SK-N-SH (cell line): ENCODE data around the gene FAM3C. TPM values are rescaled to one million over a fixed set of nuclear protein-coding genes. Genes with fewer than 3 reads are reported as not detected.

ENCODE experiments used
- CTCF ChIA-PET: fragments of 300-600, 350-600 bp; formaldehyde crosslinking; extraction: SDS; loops from one replicate; lab custom pipeline; 2021; lab: Yijun Ruan, JAX
- POLR2A ChIA-PET: fragments of 350-600 bp; sonication (Branson Sonifier 250); formaldehyde crosslinking; extraction: SDS; loops from one replicate; lab custom pipeline; 2020; ENCODE audit warnings: antibody characterized with exemption, inconsistent platforms; lab: Yijun Ruan, JAX
- DNase-seq: peaks from one replicate; pipeline ENCODE4 v3.0.0; 2012
- H2AFZ ChIP-seq: fragments of 200-600 bp; sonication (generic); 2 replicates; pipeline ENCODE4 v1.8.1; 2016; ENCODE audit warnings: antibody characterized with exemption, mild to moderate bottlenecking, low read depth
- H3F3A ChIP-seq: fragments of 200-600 bp; sonication (generic); replicated peaks from 2 replicates; pipeline ENCODE3; 2016; ENCODE audit warnings: antibody characterized with exemption, mild to moderate bottlenecking; ENCODE audit not compliant: insufficient read depth
- H3K27ac ChIP-seq, 2 experiments: fragments of 200-500 bp in 1 of 2; fragments of 200-600 bp in 1 of 2; sonication (Bioruptor generic) in 1 of 2; sonication (generic), shearing (Covaris generic) in 1 of 2; 2 replicates each; pipeline versions ENCODE4 v1.5.1 to v1.6.1; 2014 to 2016; ENCODE audit warnings: low read depth in 2 of 2, inconsistent platforms in 1 of 2, low read length in 1 of 2, mild to moderate bottlenecking in 1 of 2, mixed read lengths in 1 of 2
- H3K27me3 ChIP-seq: fragments of 200-600 bp; sonication (generic), shearing (Covaris generic); 2 replicates; pipeline ENCODE4 v1.6.1; 2016; ENCODE audit warnings: mixed run types; ENCODE audit not compliant: insufficient read depth
- H3K36me3 ChIP-seq, 2 experiments: fragments of 200-500 bp in 1 of 2; fragments of 200-600 bp in 1 of 2; sonication (Bioruptor generic) in 1 of 2; sonication (generic) in 1 of 2; replicated peaks in 1 of 2; 2 replicates each; pipeline versions ENCODE3 to v1.5.1; 2014 to 2016; ENCODE audit warnings: low read length in 1 of 2, mild to moderate bottlenecking in 1 of 2; ENCODE audit not compliant: insufficient read depth in 2 of 2, control insufficient read depth in 1 of 2
- H3K4me1 ChIP-seq, 2 experiments: fragments of 200-500 bp in 1 of 2; fragments of 200-600 bp in 1 of 2; sonication (Bioruptor generic) in 1 of 2; sonication (generic), shearing (Covaris generic) in 1 of 2; 2 replicates each; pipeline versions ENCODE4 v1.5.1 to v1.6.1; 2014 to 2016; ENCODE audit warnings: low read depth in 1 of 2, low read length in 1 of 2, mixed run types in 1 of 2; ENCODE audit not compliant: insufficient read depth in 2 of 2, control insufficient read depth in 1 of 2
- H3K4me2 ChIP-seq: fragments of 200-600 bp; sonication (generic), shearing (Covaris generic); 2 replicates; pipeline ENCODE4 v1.6.1; 2017; ENCODE audit warnings: mixed run types
- H3K4me3 ChIP-seq, 2 experiments: fragments of 200-500 bp in 1 of 2; fragments of 200-600 bp in 1 of 2; sonication (Bioruptor generic) in 1 of 2; sonication (generic), shearing (Covaris generic) in 1 of 2; 2 replicates each; pipeline versions ENCODE4 v1.5.1 to v1.8.1; 2014 to 2016; ENCODE audit warnings: low read depth in 2 of 2, inconsistent platforms in 1 of 2, low read length in 1 of 2, mild to moderate bottlenecking in 1 of 2, mixed read lengths in 1 of 2, moderate library complexity in 1 of 2
- H3K79me2 ChIP-seq: fragments of 200-600 bp; sonication (generic); 2 replicates; pipeline ENCODE4 v1.8.1; 2017; ENCODE audit warnings: mild to moderate bottlenecking; ENCODE audit not compliant: insufficient read depth
- H3K9ac ChIP-seq: fragments of 200-600 bp; sonication (generic); 2 replicates; pipeline ENCODE4 v1.6.1; 2017; ENCODE audit warnings: mixed run types
- H3K9me2 ChIP-seq: fragments of 200-600 bp; sonication (generic); 2 replicates; pipeline ENCODE4 v1.6.1; 2017; ENCODE audit warnings: mixed run types
- H3K9me3 ChIP-seq: fragments of 200-600 bp; sonication (generic); 2 replicates; pipeline ENCODE4 v1.6.1; 2017; ENCODE audit warnings: mixed run types, mild to moderate bottlenecking, moderate library complexity
- H4K20me1 ChIP-seq: fragments of 200-600 bp; sonication (generic); 2 replicates; pipeline ENCODE4 v1.6.1; 2017; ENCODE audit warnings: mild to moderate bottlenecking, mixed run types; ENCODE audit not compliant: insufficient read depth
- CHD2 ChIP-seq: fragments of 150-350 bp; IDR thresholded peaks from 2 replicates; pipeline ENCODE4 v1.6.1; 2018; ENCODE audit warnings: low read length; ENCODE audit not compliant: partially characterized antibody
- ELF1 ChIP-seq: IDR thresholded peaks from 2 replicates; pipeline ENCODE4 v1.4.0; 2012
- EP300 ChIP-seq, 2 experiments: IDR thresholded peaks; 2 replicates each; pipeline versions ENCODE4 v1.4.0 to v1.6.1; 2012; ENCODE audit warnings: borderline replicate concordance in 1 of 2, low read depth in 1 of 2, low read length in 1 of 2
- EZH2phosphoT487 ChIP-seq: fragments of 200-600 bp; sonication (generic); IDR thresholded peaks from 2 replicates; pipeline ENCODE4 v1.6.1; 2017; ENCODE audit warnings: low read depth, mixed run types, mild to moderate bottlenecking, antibody characterized with exemption, moderate library complexity, borderline replicate concordance
- FOXJ3 ChIP-seq: sonication (generic); formaldehyde crosslinking; IDR thresholded peaks from 2 replicates; pipeline ENCODE4 v1.5.1; 2020; ENCODE audit warnings: mild to moderate bottlenecking, missing genetic modification reagents
- GABPA ChIP-seq: IDR thresholded peaks from 2 replicates; pipeline ENCODE4 v1.4.0; 2012; ENCODE audit warnings: low read depth, mild to moderate bottlenecking
- JUND ChIP-seq: IDR thresholded peaks from 2 replicates; pipeline ENCODE4 v1.4.0; 2012
- MEF2A ChIP-seq: IDR thresholded peaks from 2 replicates; pipeline ENCODE4 v1.4.0; 2012; ENCODE audit warnings: low read depth, borderline replicate concordance
- MXI1 ChIP-seq: IDR thresholded peaks from 2 replicates; pipeline ENCODE4 v1.6.1; 2012; ENCODE audit warnings: mild to moderate bottlenecking, low read depth, low read length, improper control_type of control experiment
- NFIC ChIP-seq: IDR thresholded peaks from 2 replicates; pipeline ENCODE4 v1.4.0; 2012; ENCODE audit warnings: borderline replicate concordance
- POLR2AphosphoS5 ChIP-seq: IDR thresholded peaks from 2 replicates; pipeline ENCODE4 v1.6.1; 2012; ENCODE audit warnings: low read depth, low read length
- RAD21 ChIP-seq: IDR thresholded peaks from 2 replicates; pipeline ENCODE4 v1.6.1; 2012; ENCODE audit warnings: mild to moderate bottlenecking, low read length
- RFX5 ChIP-seq: IDR thresholded peaks from 2 replicates; pipeline ENCODE4 v1.6.1; 2012; ENCODE audit warnings: mild to moderate bottlenecking, improper control_type of control experiment, low read length
- SIN3A ChIP-seq: IDR thresholded peaks from 2 replicates; pipeline ENCODE4 v1.6.1; 2012; ENCODE audit warnings: low read depth, mild to moderate bottlenecking, low read length, moderate library complexity, borderline replicate concordance
- SMC3 ChIP-seq: IDR thresholded peaks from 2 replicates; pipeline ENCODE4 v1.6.1; 2012; ENCODE audit warnings: low read depth, low read length, improper control_type of control experiment
- TCF12 ChIP-seq: IDR thresholded peaks from 2 replicates; pipeline ENCODE4 v1.4.0; 2012
- whole genome bisulfite sequencing: methylation state at CpG from one replicate; pipeline ENCODE4 v1.1.6; 2017; ENCODE audit warnings: low lambda C conversion rate; 5-methylcytosine and 5-hydroxymethylcytosine counted together
- polyA plus RNA-seq, 3 experiments: library from polyadenylated mRNA; depleted of rRNA; stranded (reverse); fragments of >200 nt; gene quantifications; 2 replicates each; pipeline ENCODE4 v1.2.3, GENCODE V29; 2012
- TF ChIP-seq, protein P1 (sequence below): fragments of 150-350 bp; IDR thresholded peaks from 2 replicates; pipeline ENCODE4 v1.6.1; 2016; ENCODE audit warnings: mild to moderate bottlenecking, low read depth, low read length
- TF ChIP-seq, protein P2 (sequence below): fragments of 150-350 bp; IDR thresholded peaks from 2 replicates; pipeline ENCODE4 v1.6.1; 2017; ENCODE audit warnings: antibody characterized with exemption, low read length, low read depth, borderline replicate concordance
- TF ChIP-seq, protein P3 (sequence below): IDR thresholded peaks from 2 replicates; pipeline ENCODE4 v1.4.0; 2012; ENCODE audit warnings: low read depth, borderline replicate concordance

FAM3C gene
- polyA plus RNA-seq, 1 of the 3 experiments (the other 2 are of a cell fraction), result 80.0 TPM

DNA sequence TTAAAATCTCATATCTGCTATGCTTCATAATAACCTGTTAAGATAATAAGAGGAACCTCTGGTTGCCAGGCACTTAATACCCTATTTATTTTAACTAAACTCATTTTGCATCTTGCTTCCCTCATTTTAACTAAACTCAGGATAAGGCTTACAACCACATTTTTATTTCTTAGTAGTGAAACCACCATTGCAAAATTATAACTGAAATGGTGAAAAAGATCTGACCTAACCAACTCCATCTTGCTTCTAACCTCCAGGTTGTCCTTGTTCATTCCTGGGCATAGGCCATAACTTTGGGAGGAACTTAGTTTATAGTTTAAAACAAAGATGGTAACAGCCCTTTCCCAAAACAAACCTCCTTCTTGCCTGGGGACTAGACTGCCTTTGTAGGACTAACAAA lies 6.0 kb downstream of the FAM3C start:
- H3K4me3 ChIP-seq, result no peak overlapping the region
- H3K27me3 ChIP-seq, result no peaks in the 10 kb centered on the region
- ChIA-PET CTCF (interaction anchor here (1.8 to 4.8 kb wide), 2 partner anchors 9 to 23 kb away, joined by 5 to 42 read pairs; no protein-coding TSS in a partner anchor), POLR2A (no interaction called here)
- peaks cover 15 to 30% of the 10 kb centered on the region in 2 experiments for H3K36me3 ChIP-seq
- no peak overlapping the region for H3K9ac ChIP-seq
- H4K20me1 ChIP-seq, result peaks cover 77% of the 10 kb centered on the region
- peaks cover 99% of the 10 kb centered on the region for H3K79me2 ChIP-seq
- TF ChIP-seq SMC3 (no peak), EZH2phosphoT487 (no peak), TCF12 (no peak)
- no peaks in the 10 kb centered on the region for H3K9me3 ChIP-seq
- H3K9me2 ChIP-seq, result no peaks in the 10 kb centered on the region
- H3F3A ChIP-seq, result peaks cover 5% of the 10 kb centered on the region
- peaks cover 6 to 19% of the 10 kb centered on the region in 2 experiments; a peak in 3 of 4 replicates for H3K4me1 ChIP-seq
- no peak for DNase-seq
- H2AFZ ChIP-seq, result no peak overlapping the region
- H3K4me2 ChIP-seq, result no peak overlapping the region
- H3K27ac ChIP-seq, result no peak overlapping the region

DNA sequence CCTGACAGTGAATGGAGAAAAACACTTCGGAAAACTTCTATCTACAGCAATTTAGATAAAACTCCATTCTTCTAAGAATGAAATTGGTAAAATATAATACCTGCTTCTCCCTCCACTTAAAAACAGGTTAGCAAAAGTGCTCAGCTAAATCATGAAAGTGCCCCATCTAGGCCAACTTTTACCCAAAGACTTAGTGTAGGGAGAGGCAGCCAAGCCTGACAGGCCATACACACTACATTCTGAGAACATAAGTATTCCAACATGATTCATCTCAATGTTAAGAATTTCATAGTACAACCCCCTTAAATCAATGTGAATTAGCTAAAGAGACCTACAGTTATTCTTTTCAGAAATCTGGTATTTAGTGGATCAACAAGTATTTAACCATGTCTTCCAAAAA lies 7.2 kb downstream of the FAM3C start:
- 97% methylated on average over 1 of the region's 1 CpG for WGBS
- peaks cover 81% of the 10 kb centered on the region for H4K20me1 ChIP-seq
- peaks cover 5% of the 10 kb centered on the region for H3F3A ChIP-seq
- peaks cover 15 to 34% of the 10 kb centered on the region in 2 experiments for H3K36me3 ChIP-seq
- no peak overlapping the region for H3K4me2 ChIP-seq
- no peaks in the 10 kb centered on the region for H3K9me3 ChIP-seq
- DNase-seq, result no peak
- no peak overlapping the region for H3K9ac ChIP-seq
- H3K27me3 ChIP-seq, result no peaks in the 10 kb centered on the region
- ChIA-PET POLR2A (no interaction called here), CTCF (interaction anchor here (1.1 to 7.6 kb wide), 5 partner anchors 7 to 159 kb away, joined by 3 to 71 read pairs (median 5); partner anchors contain the start of gene FAM3C)
- no peak overlapping the region for H2AFZ ChIP-seq
- TF ChIP-seq, protein P1, sequence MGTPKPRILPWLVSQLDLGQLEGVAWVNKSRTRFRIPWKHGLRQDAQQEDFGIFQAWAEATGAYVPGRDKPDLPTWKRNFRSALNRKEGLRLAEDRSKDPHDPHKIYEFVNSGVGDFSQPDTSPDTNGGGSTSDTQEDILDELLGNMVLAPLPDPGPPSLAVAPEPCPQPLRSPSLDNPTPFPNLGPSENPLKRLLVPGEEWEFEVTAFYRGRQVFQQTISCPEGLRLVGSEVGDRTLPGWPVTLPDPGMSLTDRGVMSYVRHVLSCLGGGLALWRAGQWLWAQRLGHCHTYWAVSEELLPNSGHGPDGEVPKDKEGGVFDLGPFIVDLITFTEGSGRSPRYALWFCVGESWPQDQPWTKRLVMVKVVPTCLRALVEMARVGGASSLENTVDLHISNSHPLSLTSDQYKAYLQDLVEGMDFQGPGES, result no peak
- TF ChIP-seq MXI1 (no peak), GABPA (no peak), MEF2A (no peak)
- peaks cover under 1 to 29% of the 10 kb centered on the region in 2 experiments; a peak in 3 of 4 replicates for H3K4me1 ChIP-seq
- no peak overlapping the region for H3K4me3 ChIP-seq
- H3K9me2 ChIP-seq, result no peaks in the 10 kb centered on the region
- no peak overlapping the region for H3K27ac ChIP-seq
- peaks cover 99% of the 10 kb centered on the region for H3K79me2 ChIP-seq

DNA sequence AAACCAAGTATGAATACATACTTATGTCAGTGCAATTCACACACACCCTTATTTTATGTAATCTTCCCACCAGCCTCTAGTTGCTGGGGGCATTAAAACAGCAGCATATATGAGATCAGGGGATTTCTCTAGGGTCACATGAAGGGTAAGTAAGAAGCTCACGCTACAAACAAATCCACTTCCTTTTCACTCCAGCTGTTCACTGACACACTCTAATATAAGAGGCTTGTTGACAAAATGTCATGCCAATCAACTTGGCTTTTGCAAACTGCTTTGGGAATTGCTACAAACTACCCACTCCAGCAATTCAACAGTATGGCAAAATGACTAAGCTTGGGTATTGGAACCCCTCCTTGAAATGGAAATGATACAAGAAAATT lies 10.3 kb downstream of the FAM3C start:
- H3K4me2 ChIP-seq, result no peak overlapping the region

More for the DNA sequence above, 10.3 kb downstream of the FAM3C start:
- H3K79me2 ChIP-seq, result peaks cover 96% of the 10 kb centered on the region
- H4K20me1 ChIP-seq, result peaks cover 78% of the 10 kb centered on the region
- POLR2A ChIA-PET, result no interaction called here
- CTCF ChIA-PET, result interaction anchor here (1.7 to 7.6 kb wide), 3 partner anchors 10 to 162 kb away, joined by 6 to 71 read pairs (median 42); partner anchors contain the start of gene FAM3C
- TF ChIP-seq CHD2 (no peak), MEF2A (no peak), TCF12 (no peak), POLR2AphosphoS5 (no peak), RAD21 (no peak), EZH2phosphoT487 (no peak), SIN3A (no peak), FOXJ3 (CRISPR knock-in tag) (no peak), NFIC (no peak), SMC3 (no peak), ELF1 (no peak), EP300 (IDR thresholded peaks at IDR 0.05; ENCODE audit: borderline replicate concordance in 1 of 2, low read depth in 1 of 2, low read length in 1 of 2) (no peak), RFX5 (no peak), JUND (no peak)
- TF ChIP-seq, protein P2, sequence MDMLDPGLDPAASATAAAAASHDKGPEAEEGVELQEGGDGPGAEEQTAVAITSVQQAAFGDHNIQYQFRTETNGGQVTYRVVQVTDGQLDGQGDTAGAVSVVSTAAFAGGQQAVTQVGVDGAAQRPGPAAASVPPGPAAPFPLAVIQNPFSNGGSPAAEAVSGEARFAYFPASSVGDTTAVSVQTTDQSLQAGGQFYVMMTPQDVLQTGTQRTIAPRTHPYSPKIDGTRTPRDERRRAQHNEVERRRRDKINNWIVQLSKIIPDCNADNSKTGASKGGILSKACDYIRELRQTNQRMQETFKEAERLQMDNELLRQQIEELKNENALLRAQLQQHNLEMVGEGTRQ, result no peak
- TF ChIP-seq, protein P3, sequence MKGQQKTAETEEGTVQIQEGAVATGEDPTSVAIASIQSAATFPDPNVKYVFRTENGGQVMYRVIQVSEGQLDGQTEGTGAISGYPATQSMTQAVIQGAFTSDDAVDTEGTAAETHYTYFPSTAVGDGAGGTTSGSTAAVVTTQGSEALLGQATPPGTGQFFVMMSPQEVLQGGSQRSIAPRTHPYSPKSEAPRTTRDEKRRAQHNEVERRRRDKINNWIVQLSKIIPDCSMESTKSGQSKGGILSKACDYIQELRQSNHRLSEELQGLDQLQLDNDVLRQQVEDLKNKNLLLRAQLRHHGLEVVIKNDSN, result no peak
- no peak overlapping the region for H2AFZ ChIP-seq
- DNase-seq, result no peak
- no peaks in the 10 kb centered on the region for H3K27me3 ChIP-seq
- 93% methylated on average over 1 of the region's 1 CpG for WGBS
- no peak overlapping the region for H3K4me3 ChIP-seq
- H3K36me3 ChIP-seq, result peaks cover 13 to 39% of the 10 kb centered on the region in 2 experiments
- H3K27ac ChIP-seq, result no peak overlapping the region
- H3K9ac ChIP-seq, result no peak overlapping the region
- no peaks in the 10 kb centered on the region; the same call in 1 of the 2 replicates for H3K9me2 ChIP-seq
- H3F3A ChIP-seq, result peaks cover 9% of the 10 kb centered on the region
- H3K4me1 ChIP-seq, result peaks cover 2 to 29% of the 10 kb centered on the region in 2 experiments; a peak in 3 of 4 replicates
- H3K9me3 ChIP-seq, result no peaks in the 10 kb centered on the region
